GM18868 (cell line): ENCODE measurements around the gene SOAT2.
"Not testable (repeated sequence)": the region's sequence is repeated elsewhere in the genome, so short reads cannot be mapped to it uniquely, and the experiment has no call there.

Experiments
- ATAC-seq: cut with Tn5 transposase; IDR thresholded peaks from one replicate; pipeline ENCODE4 v1.9.1; 2021; ENCODE audit warnings: mild to moderate bottlenecking, moderate library complexity; ENCODE audit not compliant: unreplicated experiment

Gene SOAT2

DNA sequence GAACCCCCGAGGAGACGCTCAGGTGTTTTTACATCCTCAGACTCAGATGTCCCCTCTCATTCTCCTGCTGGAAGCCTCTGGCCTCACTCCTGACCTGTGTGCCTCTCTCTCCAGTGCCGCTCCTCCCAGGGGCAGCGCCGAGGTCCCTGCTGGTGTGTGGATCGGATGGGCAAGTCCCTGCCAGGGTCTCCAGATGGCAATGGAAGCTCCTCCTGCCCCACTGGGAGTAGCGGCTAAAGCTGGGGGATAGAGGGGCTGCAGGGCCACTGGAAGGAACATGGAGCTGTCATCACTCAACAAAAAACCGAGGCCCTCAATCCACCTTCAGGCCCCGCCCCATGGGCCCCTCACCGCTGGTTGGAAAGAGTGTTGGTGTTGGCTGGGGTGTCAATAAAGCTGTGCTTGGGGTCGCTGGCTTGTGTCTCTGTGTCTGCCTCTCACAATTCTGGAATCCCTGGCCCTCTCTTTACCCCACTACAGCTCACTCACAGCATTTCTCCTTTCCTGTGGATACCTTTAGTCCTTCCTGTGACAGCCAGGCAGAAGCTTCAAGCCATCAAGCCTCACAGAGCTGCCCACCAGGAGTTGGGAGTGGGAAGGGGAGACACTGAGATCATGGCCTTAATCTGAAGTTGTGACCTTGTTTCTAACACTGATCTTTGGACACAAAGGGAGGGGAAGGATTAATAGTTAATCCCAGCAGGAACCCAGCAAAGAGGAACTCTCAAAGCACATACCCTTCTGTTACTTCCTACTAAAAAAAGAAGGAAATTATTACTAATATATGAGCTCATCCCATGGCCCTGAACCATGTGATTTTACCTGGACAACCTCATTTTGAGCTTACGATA is 1.1 kb upstream of the SOAT2 start:
- ATAC-seq, result no peak

GRCh38 chr12:53103860-53104305 is 597 bp downstream of the SOAT2 start:
- ATAC-seq, result no peak

DNA sequence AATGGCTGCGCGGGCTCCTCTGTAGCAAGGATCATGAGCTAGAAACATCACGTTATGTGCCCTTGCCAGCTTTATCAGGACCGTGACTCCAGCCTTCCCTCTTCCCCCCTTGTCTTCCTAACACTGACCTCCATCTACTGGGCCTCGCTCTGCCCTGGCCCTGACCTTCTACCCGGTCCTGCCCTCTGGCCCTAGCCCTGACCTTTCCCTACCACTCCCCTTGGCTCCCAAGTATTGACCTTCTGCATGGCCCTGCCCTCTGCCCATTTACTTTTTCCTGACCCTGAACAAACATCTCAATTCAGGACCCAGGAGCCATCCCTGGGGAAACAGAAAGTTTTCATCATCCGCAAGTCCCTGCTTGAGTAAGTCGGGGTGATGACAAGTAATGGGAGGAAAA is 2.0 kb downstream of the SOAT2 start:
- ATAC-seq, result no peak

GRCh38 chr12:53105712-53106439 is 2.6 kb downstream of the SOAT2 start:
- ATAC-seq, result no peak

DNA sequence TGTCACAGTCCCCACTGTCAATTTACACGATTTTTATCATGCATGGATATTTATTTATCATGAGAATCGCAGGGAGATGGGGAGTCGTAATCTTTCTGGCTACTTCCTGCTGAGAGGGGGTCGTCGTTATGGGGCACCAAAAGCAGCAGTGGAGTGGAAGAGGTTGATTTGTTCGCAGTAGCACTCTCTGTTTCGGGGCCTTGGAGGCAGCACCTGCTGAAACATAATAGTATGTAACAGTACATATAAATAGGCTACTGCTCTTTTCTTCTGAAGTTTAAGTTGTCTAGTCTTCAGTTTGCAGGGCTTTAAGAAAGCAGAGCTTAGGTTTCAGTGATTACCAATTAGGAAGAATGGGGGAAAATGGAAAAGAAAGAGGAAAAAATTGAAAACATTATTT is 3.8 kb downstream of the SOAT2 start:
- ATAC-seq, result no peak

DNA sequence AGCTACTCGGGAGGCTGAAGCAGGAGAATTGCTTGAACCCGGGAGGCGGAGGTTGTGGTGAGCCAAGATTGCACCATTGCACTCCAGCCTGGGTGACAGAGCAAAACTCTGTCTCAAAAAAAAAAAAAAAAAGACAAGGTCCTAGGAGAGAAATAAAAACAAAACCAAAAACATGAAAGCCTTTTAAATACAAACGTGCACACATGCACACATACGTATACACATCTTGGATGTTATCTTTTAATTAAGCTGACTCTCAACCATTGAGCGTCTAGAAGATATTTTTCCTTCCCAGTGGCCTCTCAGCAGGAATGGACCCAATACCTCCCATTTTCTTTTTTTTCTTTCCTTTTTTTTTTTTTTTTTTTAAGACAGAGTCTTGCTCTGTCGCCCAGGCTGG is 9.1 kb downstream of the SOAT2 start:
- ATAC-seq, result not testable (repeated sequence)

GRCh38 chr12:53113136-53113705 is 9.9 kb downstream of the SOAT2 start:
- no peak for ATAC-seq

DNA sequence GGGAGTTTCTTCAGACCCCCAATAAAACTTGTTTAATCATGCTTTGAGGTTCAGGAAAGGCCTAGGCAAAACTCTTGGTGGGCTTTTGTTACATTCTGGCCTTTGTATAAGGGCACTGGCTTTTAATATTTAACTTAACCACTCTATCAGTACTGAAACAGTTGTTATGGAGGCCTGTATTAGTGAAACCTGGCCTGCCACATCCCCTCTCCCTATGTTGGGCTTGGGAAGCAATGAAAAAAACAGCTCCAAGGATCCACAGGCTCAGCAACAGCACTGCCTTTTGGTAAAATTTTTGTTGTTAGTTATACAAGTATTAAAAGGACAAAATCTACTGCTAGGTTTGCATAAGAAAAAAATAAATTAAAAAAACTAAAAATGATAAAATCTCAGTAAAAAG is 10.7 kb downstream of the SOAT2 start:
- no peak for ATAC-seq

GRCh38 chr12:53115112-53115890 is 12.0 kb downstream of the SOAT2 start:
- ATAC-seq, result no peak

DNA sequence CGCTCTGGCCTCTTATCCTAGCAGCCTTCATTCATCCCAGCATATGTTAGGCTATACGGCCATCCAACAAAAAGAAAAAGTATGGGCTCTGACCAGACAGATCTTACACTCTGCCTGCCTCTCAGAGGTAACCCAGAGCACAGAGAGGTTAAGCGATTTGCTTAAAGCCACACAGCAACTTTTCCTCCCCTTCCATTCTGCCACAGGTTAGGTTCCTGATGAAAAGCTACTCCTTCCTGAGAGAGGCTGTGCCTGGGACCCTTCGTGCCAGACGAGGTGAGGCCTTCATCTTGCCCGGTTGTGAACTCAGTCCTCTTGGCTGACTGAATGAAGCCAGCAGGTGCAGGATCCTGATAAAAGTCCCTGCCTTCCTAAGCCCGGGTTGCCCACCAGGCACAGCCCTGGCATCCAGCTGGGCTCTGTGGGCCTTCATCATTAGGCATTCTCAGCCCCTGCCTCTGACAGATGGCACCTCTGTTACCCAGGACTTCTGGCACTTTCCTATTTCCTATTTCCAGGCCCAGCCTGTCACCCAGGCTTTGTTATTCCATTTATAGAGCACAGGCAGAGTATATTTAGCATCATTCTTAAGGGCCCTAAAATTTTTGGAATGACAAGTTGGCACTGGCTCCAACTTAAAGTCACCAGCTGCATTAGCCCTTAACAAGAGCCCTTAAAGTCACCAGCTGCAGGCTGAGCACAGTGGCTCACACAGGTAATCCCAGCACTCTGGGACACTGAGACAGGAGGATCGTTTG is 12.8 kb downstream of the SOAT2 start:
- no peak for ATAC-seq

DNA sequence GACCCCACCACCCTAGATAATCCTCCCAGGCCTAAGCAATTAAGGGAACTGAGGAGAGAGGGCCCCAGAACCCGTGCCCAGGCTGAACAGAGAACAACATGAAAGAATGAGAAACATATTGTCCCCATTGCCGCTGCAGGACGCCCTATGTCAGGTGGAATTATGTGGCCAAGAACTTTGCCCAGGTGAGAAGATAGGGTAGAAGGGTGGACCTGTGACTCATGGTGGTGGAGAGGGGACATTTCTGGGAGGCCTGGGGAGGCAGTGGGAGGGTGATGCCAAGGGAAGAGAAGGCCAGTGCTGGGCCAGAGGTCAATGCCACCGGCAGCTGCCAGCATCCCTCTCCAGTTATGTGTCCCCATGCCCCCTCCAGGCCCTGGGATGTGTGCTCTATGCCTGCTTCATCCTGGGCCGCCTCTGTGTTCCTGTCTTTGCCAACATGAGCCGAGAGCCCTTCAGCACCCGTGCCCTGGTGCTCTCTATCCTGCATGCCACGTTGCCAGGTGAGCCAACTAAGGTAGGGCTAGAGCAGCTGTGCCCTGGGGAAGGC is 15.5 kb downstream of the SOAT2 start:
- ATAC-seq, result no peak

GRCh38 chr12:53120685-53121525 is 17.6 kb downstream of the SOAT2 start:
- ATAC-seq, result no peak

- ATAC-seq, result no peak
Observed at GRCh38 chr12:53122961-53123468, 19.7 kb downstream of the SOAT2 start.

- no peak for ATAC-seq
Observed at GRCh38 chr12:53123578-53124351, 20.5 kb downstream of the SOAT2 start.

- no peak for ATAC-seq
Observed at GRCh38 chr12:53124352-53124723, 21.1 kb downstream of the SOAT2 start.

GRCh38 chr12:53127169-53127568 is 23.9 kb downstream of the SOAT2 start:
- no peak for ATAC-seq

- no peak for ATAC-seq
Observed at GRCh38 chr12:53128780-53129569, 25.7 kb downstream of the SOAT2 start.
